Suprapubic skin (tissue), 4 donors: ENCODE results near the gene MATCAP1.

Source experiments
- EP300 ChIP-seq: sonication (generic); formaldehyde crosslinking; IDR thresholded peaks from one replicate; pipeline ENCODE4 v1.6.1; 2017; ENCODE audit warnings: antibody characterized with exemption
- POLR2A ChIP-seq, 2 donors: fragments of 450-650 bp; IDR thresholded peaks; one replicate each; pipeline ENCODE4 v1.6.1; 2017; ENCODE audit warnings: antibody characterized with exemption in 2 of 2, mild to moderate bottlenecking in 2 of 2, moderate library complexity in 2 of 2
- POLR2AphosphoS5 ChIP-seq, 3 donors: sonication (generic); formaldehyde crosslinking; IDR thresholded peaks; one replicate each; pipeline ENCODE4 v1.6.1; 2017; ENCODE audit warnings: antibody characterized with exemption in 3 of 3
- TF ChIP-seq, protein P1 (sequence below), 2 donors: fragments of 200-600 bp in 1 of 2; fragments of 450-650 bp in 1 of 2; sonication (generic) in 1 of 2; IDR thresholded peaks; one replicate each; pipeline ENCODE4 v1.5.1; 2016 to 2019; ENCODE audit warnings: antibody characterized with exemption in 2 of 2, mild to moderate bottlenecking in 1 of 2, moderate library complexity in 1 of 2

DNA sequence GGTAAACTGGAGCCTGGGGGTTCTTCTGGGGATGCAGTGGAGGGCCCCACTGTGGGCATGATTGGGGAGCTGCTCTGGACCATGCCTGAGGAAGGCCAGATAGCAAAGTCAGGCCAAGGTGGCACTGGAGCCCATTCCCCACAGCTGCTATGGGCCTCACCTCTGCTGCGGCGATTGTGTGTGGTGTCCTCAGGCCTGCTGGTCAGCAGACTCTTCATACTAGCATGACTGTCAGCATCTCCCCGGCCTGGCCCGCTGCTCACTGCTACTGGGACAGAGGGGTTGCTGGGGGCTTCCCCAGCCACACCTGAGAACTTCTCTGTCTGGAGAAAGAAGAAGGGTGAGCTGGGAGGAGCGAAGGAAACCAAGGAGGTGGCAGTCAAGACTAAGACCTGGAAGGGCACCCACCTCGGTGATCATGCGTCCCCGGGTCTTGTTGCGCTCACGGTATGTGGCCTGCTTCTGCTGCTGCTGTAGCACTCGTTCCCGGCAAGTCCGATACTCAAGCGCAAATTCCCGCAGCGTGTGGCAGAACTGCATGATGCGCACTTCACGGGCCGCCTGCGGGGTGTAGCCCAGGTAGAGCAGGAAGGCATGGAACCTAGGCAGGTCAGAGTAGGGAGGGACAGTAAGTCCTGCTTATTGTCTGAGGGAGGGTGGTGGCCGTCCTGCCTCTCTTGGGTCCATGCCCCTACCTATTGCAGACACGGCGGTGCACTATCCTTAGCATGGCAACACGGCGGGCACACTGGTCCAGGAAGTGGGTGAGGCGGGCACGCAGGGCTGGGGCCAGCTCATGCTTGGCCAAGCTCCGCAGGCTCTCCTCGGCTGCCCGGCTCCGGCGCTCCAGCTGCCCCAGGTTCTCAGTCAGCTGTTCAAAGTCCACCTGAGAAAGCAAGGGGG, 46.4 kb upstream of the MATCAP1 start:
- TF ChIP-seq, protein P1, sequence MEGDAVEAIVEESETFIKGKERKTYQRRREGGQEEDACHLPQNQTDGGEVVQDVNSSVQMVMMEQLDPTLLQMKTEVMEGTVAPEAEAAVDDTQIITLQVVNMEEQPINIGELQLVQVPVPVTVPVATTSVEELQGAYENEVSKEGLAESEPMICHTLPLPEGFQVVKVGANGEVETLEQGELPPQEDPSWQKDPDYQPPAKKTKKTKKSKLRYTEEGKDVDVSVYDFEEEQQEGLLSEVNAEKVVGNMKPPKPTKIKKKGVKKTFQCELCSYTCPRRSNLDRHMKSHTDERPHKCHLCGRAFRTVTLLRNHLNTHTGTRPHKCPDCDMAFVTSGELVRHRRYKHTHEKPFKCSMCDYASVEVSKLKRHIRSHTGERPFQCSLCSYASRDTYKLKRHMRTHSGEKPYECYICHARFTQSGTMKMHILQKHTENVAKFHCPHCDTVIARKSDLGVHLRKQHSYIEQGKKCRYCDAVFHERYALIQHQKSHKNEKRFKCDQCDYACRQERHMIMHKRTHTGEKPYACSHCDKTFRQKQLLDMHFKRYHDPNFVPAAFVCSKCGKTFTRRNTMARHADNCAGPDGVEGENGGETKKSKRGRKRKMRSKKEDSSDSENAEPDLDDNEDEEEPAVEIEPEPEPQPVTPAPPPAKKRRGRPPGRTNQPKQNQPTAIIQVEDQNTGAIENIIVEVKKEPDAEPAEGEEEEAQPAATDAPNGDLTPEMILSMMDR (IDR thresholded peaks at IDR 0.05): no peak
- TF ChIP-seq POLR2A (IDR thresholded peaks at IDR 0.05): no peak
- no peak for TF ChIP-seq EP300
- TF ChIP-seq POLR2AphosphoS5 (IDR thresholded peaks at IDR 0.05): no peak
